IPS-20b (cell line): ENCODE measurements around the gene PIP5K1B.
"Not testable (repeated sequence)": the region's sequence is repeated elsewhere in the genome, so short reads cannot be mapped to it uniquely, and the experiment has no call there.

ENCODE experiments used
- H3K27ac ChIP-seq: one replicate; pipeline ENCODE4 v1.5.1; 2013; ENCODE audit warnings: low read length
- H3K27me3 ChIP-seq: 2 replicates; pipeline ENCODE4 v1.6.1; 2013; ENCODE audit warnings: mild to moderate bottlenecking, low read length, inconsistent platforms; ENCODE audit not compliant: insufficient read depth
- H3K36me3 ChIP-seq: 2 replicates; pipeline ENCODE4 v1.6.1; 2013; ENCODE audit warnings: low read depth, mild to moderate bottlenecking, inconsistent platforms, low read length, moderate library complexity; ENCODE audit not compliant: insufficient read depth
- H3K4me1 ChIP-seq: 2 replicates; pipeline ENCODE4 v1.6.1; 2013; ENCODE audit warnings: mild to moderate bottlenecking, control low read depth, inconsistent platforms, low read length, moderate library complexity; ENCODE audit not compliant: insufficient read depth
- H3K4me3 ChIP-seq: 2 replicates; pipeline ENCODE4 v1.5.1; 2013; ENCODE audit warnings: mild to moderate bottlenecking, low read length, inconsistent platforms
- H3K9ac ChIP-seq: 2 replicates; pipeline ENCODE4 v1.6.1; 2013; ENCODE audit warnings: low read depth, mild to moderate bottlenecking, inconsistent platforms, low read length, moderate library complexity
- H3K9me3 ChIP-seq: 2 replicates; pipeline ENCODE4 v1.6.1; 2013; ENCODE audit warnings: mild to moderate bottlenecking, low read depth, low read length, inconsistent platforms; ENCODE audit not compliant: insufficient read depth

PIP5K1B gene

DNA sequence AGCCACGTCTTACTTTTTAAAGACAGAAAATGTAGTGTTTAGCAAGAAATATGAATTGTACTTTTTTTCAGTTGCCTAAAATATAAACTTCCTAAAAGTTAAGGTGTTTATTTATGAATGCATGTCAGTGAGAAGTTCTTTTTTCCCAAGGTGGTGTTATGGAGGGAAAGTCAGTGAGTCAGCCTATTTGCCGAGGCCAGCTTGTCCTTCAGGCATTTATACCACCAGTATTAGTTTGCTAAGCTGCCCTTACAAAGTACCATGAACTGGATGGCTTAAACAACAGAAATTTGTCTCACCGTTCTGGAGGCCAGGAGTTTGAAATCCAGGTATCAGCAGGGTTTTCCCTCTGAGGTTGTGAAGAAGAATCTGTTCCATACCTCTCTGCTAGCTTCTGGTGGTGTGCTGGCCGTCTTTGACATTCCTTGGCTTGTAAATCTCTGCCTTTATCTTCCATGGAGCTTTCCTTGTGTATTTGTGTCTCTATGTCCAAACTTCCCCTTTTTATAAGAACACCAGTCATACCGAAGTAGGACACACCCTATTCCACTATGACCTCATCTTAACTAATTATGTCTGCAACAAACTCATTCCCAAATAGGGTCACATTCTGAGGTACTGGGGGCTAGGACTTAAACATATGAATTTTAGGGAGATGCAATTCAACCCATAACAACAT lies 270.5 kb downstream of the PIP5K1B start:
- Histone ChIP-seq H3K36me3 (no peaks in the 10 kb centered on the region), H3K4me1 (no peaks in the 10 kb centered on the region; the same call in 1 of the 2 replicates), H3K9ac (no peak overlapping the region), H3K4me3 (no peak overlapping the region), H3K9me3 (peaks cover 13% of the 10 kb centered on the region), H3K27me3 (no peaks in the 10 kb centered on the region), H3K27ac (no peak overlapping the region)

DNA sequence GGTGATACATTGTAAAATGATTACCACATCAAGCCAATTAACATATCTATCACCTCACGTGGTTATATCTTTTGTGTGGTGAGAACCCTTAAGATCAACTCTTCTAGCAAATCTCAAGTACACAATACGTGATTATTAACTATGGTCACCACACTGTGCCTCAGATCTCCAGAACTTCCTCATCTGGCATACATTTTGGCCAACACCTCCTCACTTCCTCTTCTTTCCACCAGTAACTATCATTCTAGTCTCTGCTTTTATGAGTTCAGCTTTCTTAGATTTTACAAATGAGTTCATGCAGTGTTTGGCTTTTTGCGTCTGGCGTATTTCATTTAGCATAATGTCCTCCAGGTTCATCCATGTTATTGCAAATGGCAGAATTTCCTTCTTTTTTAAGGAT lies 273.0 kb downstream of the PIP5K1B start:
- H3K4me1 ChIP-seq: peaks cover 10% of the 10 kb centered on the region; the same call in 1 of the 2 replicates

GRCh38 chr9:68978501-68978900 lies 273.5 kb downstream of the PIP5K1B start:
- Histone ChIP-seq H3K4me3 (no peak overlapping the region), H3K36me3 (no peaks in the 10 kb centered on the region), H3K27me3 (no peaks in the 10 kb centered on the region), H3K9ac (no peak overlapping the region), H3K27ac (no peak overlapping the region), H3K9me3 (peaks cover 13% of the 10 kb centered on the region), H3K4me1 (peaks cover 10% of the 10 kb centered on the region; the same call in 1 of the 2 replicates)

More for the DNA sequence above, 273.0 kb downstream of the PIP5K1B start:
- H3K27me3 ChIP-seq: no peaks in the 10 kb centered on the region
- H3K27ac ChIP-seq: no peak overlapping the region
- H3K9me3 ChIP-seq: peaks cover 13% of the 10 kb centered on the region
- no peaks in the 10 kb centered on the region for H3K36me3 ChIP-seq
- no peak overlapping the region for H3K4me3 ChIP-seq
- no peak overlapping the region for H3K9ac ChIP-seq

DNA sequence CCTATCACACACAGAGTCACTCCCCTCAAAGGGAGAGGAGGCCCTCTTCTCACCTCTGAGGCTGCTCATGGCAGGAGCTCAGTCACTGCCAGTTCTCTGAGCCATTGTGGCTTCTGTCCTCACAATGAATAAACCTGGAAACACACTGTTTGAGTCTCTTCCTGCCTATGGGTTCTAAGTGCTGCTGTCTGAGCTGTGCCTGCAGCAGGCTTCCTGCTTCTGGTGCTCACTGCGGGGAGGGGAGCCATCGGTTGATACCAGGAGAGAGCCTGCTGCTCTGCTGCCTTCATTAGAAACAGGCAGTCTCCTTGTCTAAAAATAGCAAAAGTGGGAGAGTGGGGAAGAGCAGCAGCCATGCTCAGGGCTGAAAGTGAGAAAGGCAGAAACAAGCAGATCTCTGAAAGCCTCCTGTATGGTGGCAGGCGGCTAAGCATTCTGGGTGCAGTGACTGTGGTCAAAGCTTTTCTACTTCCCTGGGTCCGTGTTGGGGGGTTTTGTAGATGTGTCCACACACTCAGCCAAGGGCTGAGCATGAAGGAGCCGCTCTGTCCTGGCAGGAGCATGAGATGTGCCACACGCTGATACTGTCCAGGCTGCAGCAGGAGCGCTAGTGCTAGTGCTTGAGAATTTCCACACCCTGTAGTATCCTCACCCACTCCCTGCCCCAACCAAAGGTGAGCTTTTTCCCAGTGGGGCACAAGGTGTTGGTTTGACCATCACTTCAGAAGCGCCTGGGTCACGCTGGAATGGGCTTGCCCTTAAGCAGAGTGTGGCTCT lies 274.7 kb downstream of the PIP5K1B start:
- Histone ChIP-seq H3K36me3 (no peaks in the 10 kb centered on the region), H3K9me3 (peaks cover 13% of the 10 kb centered on the region), H3K27ac (no peak overlapping the region), H3K4me3 (no peak overlapping the region), H3K4me1 (peaks cover 10% of the 10 kb centered on the region; the same call in 1 of the 2 replicates), H3K27me3 (no peaks in the 10 kb centered on the region), H3K9ac (0 out of 2 replicates have a peak overlapping the region, but pooled peaks have one; percentile 11)

DNA sequence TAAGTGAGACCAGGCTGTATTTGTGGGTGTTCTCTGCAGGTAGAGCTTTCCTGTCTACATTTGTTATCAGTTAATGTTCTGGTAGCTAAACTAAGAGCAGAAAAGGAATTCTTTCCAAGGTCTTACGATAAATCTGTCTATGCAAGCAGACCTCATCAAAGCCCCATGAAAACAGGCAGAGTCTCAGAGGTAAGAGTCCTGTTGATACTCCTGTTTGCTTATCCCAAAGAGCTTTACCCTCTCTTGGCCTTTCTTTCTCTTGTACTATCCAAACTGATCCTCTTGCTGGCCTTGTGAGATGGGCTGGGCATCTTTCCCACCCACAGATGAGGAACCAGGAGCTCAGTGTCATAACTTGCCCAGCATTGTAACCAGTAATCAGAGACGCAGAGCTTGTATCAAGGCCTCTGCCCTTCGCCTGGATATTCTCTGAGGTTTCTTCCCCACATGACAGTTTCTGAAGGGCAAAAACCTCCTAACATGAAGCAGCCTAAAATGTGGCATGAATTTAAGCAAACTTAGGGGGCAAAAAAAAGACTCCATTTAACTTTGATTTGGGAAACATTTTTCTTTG lies 275.4 kb downstream of the PIP5K1B start:
- Histone ChIP-seq H3K4me3 (no peak overlapping the region), H3K4me1 (peaks cover 10% of the 10 kb centered on the region; the same call in 1 of the 2 replicates), H3K27me3 (no peaks in the 10 kb centered on the region), H3K36me3 (no peaks in the 10 kb centered on the region), H3K27ac (no peak overlapping the region), H3K9ac (0 out of 2 replicates have a peak overlapping the region, but pooled peaks have one; percentile 11), H3K9me3 (peaks cover 13% of the 10 kb centered on the region)

GRCh38 chr9:68981789-68982188 lies 276.7 kb downstream of the PIP5K1B start:
- H3K4me1 ChIP-seq: peaks cover 10% of the 10 kb centered on the region; the same call in 1 of the 2 replicates
- peaks cover 4% of the 10 kb centered on the region for H3K9me3 ChIP-seq
- no peak overlapping the region for H3K27ac ChIP-seq
- no peak overlapping the region for H3K4me3 ChIP-seq
- no peak overlapping the region for H3K9ac ChIP-seq
- no peaks in the 10 kb centered on the region for H3K27me3 ChIP-seq
- no peaks in the 10 kb centered on the region for H3K36me3 ChIP-seq

DNA sequence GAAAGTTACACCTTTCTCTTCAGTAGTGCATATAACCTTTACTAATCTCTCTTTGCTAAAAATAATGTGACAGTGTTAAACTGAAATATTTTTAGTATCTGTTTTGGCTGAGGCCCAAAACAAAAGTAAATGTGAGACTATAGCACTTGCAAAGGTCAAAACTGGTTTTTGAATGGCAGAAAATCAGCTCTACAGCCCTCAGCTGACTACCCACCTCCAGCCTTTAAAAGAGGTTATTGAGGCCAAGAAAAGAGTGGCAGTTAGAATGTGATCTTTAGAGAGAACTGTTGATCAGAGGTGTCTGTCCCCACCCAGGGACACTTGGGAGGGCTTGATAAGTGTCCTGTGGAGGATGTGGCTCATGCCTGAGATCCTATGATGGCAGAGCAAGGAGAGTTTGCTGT lies 278.0 kb downstream of the PIP5K1B start:
- H3K4me3 ChIP-seq: no peak overlapping the region
- H3K27me3 ChIP-seq: no peaks in the 10 kb centered on the region
- no peaks in the 10 kb centered on the region for H3K36me3 ChIP-seq
- H3K27ac ChIP-seq: no peak overlapping the region
- H3K4me1 ChIP-seq: peaks cover 10% of the 10 kb centered on the region; the same call in 1 of the 2 replicates
- no peak overlapping the region for H3K9ac ChIP-seq
- no peaks in the 10 kb centered on the region for H3K9me3 ChIP-seq

- no peak overlapping the region for H3K9ac ChIP-seq
- H3K4me1 ChIP-seq: peaks cover 10% of the 10 kb centered on the region; the same call in 1 of the 2 replicates
- H3K36me3 ChIP-seq: no peaks in the 10 kb centered on the region
- no peaks in the 10 kb centered on the region for H3K9me3 ChIP-seq
- H3K27ac ChIP-seq: no peak overlapping the region
- H3K4me3 ChIP-seq: no peak overlapping the region
- no peaks in the 10 kb centered on the region for H3K27me3 ChIP-seq
Measured at GRCh38 chr9:68983522-68984424, 278.7 kb downstream of the PIP5K1B start.

DNA sequence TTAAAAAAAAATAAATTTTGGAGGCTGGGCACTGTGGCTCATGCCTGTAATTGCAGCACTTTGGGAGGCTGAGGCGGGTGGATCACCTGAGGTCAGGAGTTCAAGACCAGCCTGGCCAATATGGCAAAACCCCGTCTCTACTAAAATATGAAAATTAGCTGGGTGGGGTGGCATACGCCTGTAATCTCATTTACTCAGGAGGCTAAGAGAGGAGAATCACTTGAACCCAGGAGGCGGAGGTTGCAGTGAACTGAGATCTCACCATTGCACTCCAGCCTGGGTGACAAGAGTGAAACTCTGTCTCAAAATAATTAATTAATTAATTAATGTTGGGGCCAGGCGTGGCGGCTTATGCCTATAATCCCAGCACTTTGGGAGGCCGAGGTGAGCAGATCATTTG lies 281.9 kb downstream of the PIP5K1B start:
- not testable (repeated sequence) for H3K9ac ChIP-seq

DNA sequence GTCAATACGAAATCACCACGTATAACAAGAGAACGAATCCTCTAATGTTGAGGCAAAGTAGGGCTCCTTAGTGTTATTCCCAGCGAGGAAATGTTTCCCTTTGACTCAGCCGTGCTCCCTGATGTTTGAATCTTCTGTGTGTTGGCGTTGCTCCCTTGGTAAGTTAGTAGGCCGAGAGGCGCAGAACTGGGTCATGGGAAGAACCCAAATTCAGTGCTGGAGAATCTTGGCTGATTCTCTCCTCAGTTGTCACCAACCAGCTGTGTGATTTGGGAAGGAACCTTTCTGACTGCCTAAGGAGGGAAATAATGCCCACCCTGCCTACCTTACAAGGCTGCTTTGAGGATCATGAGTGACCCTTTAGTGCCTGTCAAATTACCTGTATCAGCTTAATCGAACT lies 286.4 kb downstream of the PIP5K1B start:
- Histone ChIP-seq H3K4me1 (no peaks in the 10 kb centered on the region), H3K36me3 (no peaks in the 10 kb centered on the region), H3K27me3 (no peaks in the 10 kb centered on the region), H3K9me3 (no peaks in the 10 kb centered on the region), H3K9ac (no peak overlapping the region), H3K4me3 (no peak overlapping the region), H3K27ac (no peak overlapping the region)

More for the DNA sequence above, 281.9 kb downstream of the PIP5K1B start:
- H3K4me1 ChIP-seq, H3K27ac ChIP-seq, H3K36me3 ChIP-seq, H3K4me3 ChIP-seq, H3K9me3 ChIP-seq, H3K27me3 ChIP-seq: not testable (repeated sequence)

DNA sequence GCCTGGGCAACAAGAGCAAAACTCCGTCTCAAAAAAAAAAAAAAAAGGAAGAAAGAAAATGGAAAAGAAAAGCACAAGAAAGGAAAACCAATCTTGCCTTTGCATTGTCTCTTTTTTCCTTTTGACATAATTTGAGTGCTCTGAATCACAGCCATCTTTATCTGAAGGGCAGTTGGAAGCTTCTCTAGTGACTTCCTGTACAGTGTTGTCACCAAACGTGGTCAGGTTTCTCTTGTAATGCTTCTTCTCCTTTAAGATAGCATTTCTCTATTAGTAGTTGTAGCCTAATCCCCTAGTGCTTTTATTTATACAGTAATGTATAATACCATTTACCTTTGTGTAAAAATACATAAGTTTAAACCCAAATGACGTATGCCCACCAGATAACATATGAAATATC lies 290.7 kb downstream of the PIP5K1B start:
- Histone ChIP-seq H3K4me1 (peaks cover 13% of the 10 kb centered on the region; the same call in 1 of the 2 replicates), H3K9ac (no peak overlapping the region), H3K4me3 (no peak overlapping the region), H3K27ac (no peak overlapping the region), H3K9me3 (no peaks in the 10 kb centered on the region), H3K27me3 (no peaks in the 10 kb centered on the region), H3K36me3 (no peaks in the 10 kb centered on the region)
